ENCODE data around the gene ADAP2. TPM values are rescaled to one million over a fixed set of nuclear protein-coding genes. Genes with fewer than 3 reads are reported as not detected.
"Not testable (repeated sequence)": the region's sequence is repeated elsewhere in the genome, so short reads cannot be mapped to it uniquely, and the experiment has no call there.

ADAP2 gene
- total RNA-seq, 4 donors from 2014 or later, result 1.2 to 4.7 (median 4.3) TPM

GRCh38 chr17:30975042-30975820 is 53.5 kb downstream of the ADAP2 start:
- no peak for DNase-seq
- no peak overlapping the region for H3K4me3 ChIP-seq
- in situ Hi-C loops (cut with MboI; ENCODE audit: low sequenced_read_pairs in 4 of 4) (no loop called here), intact Hi-C loops (cut with DNase I; ENCODE audit: low total_unique reads) (no loop called here)
- H3K4me1 ChIP-seq, result no peaks in the 10 kb centered on the region
- ATAC-seq, result no peak
- H3K27ac ChIP-seq, result no peak overlapping the region
- H3K36me3 ChIP-seq, result no peaks in the 10 kb centered on the region
- TF ChIP-seq CTCF (IDR thresholded peaks at IDR 0.05 in 4 of 5, conservative IDR thresholded peaks at IDR 0.05 in 1 of 5), result no peak
- no peak for TF ChIP-seq POLR2A (IDR thresholded peaks at IDR 0.05)
- H3K9me3 ChIP-seq, result no peaks in the 10 kb centered on the region
- peaks cover 0 to 6% (median 0%) of the 10 kb centered on the region in 3 donors for H3K27me3 ChIP-seq

- H3K4me1 ChIP-seq; H3K36me3 ChIP-seq; DNase-seq; H3K27ac ChIP-seq; intact Hi-C loops (cut with DNase I; ENCODE audit: low total_unique reads); H3K27me3 ChIP-seq; H3K4me3 ChIP-seq; H3K9me3 ChIP-seq; in situ Hi-C loops (cut with MboI; ENCODE audit: low sequenced_read_pairs in 4 of 4); ATAC-seq: not testable (repeated sequence)
Observed at GRCh38 chr17:30979919-30980318, 58.2 kb downstream of the ADAP2 start.

- DNase-seq, result no peak
- no peak for TF ChIP-seq CTCF (IDR thresholded peaks at IDR 0.05 in 4 of 5, conservative IDR thresholded peaks at IDR 0.05 in 1 of 5)
- TF ChIP-seq POLR2A (IDR thresholded peaks at IDR 0.05), result no peak
- H3K4me1 ChIP-seq, result no peaks in the 10 kb centered on the region
- H3K9me3 ChIP-seq, result no peaks in the 10 kb centered on the region
- in situ Hi-C loops (cut with MboI; ENCODE audit: low sequenced_read_pairs in 4 of 4), result no loop called here
- H3K36me3 ChIP-seq, result no peaks in the 10 kb centered on the region
- intact Hi-C loops (cut with DNase I; ENCODE audit: low total_unique reads), result no loop called here
- H3K27ac ChIP-seq, result no peak overlapping the region
- H3K27me3 ChIP-seq, result no peaks in the 10 kb centered on the region
- no peak for ATAC-seq
- no peak overlapping the region for H3K4me3 ChIP-seq
Observed at GRCh38 chr17:30981531-30982519, 60.1 kb downstream of the ADAP2 start.

GRCh38 chr17:30982855-30983254 is 61.1 kb downstream of the ADAP2 start:
- no peaks in the 10 kb centered on the region for H3K36me3 ChIP-seq
- no peak for TF ChIP-seq POLR2A (IDR thresholded peaks at IDR 0.05)
- no peak for ATAC-seq
- intact Hi-C loops (cut with DNase I; ENCODE audit: low total_unique reads), result no loop called here
- no peak for DNase-seq
- H3K27me3 ChIP-seq, result no peaks in the 10 kb centered on the region
- no peaks in the 10 kb centered on the region for H3K4me1 ChIP-seq
- H3K4me3 ChIP-seq, result no peak overlapping the region
- in situ Hi-C loops (cut with MboI; ENCODE audit: low sequenced_read_pairs in 4 of 4), result no loop called here
- no peak overlapping the region for H3K27ac ChIP-seq
- no peaks in the 10 kb centered on the region for H3K9me3 ChIP-seq

GRCh38 chr17:30990458-30990857 is 68.7 kb downstream of the ADAP2 start:
- H3K4me3 ChIP-seq, result no peak overlapping the region
- in situ Hi-C loops (cut with MboI; ENCODE audit: low sequenced_read_pairs in 4 of 4) (no loop called here), intact Hi-C loops (cut with DNase I; ENCODE audit: low total_unique reads) (no loop called here)
- ATAC-seq (no peak), DNase-seq (no peak)
- H3K27me3 ChIP-seq, result no peaks in the 10 kb centered on the region
- H3K27ac ChIP-seq, result no peak overlapping the region
- H3K9me3 ChIP-seq, result no peaks in the 10 kb centered on the region
- TF ChIP-seq POLR2A (IDR thresholded peaks at IDR 0.05), result no peak
- TF ChIP-seq CTCF (IDR thresholded peaks at IDR 0.05 in 4 of 5, conservative IDR thresholded peaks at IDR 0.05 in 1 of 5), result no peak
- H3K4me1 ChIP-seq, result no peaks in the 10 kb centered on the region
- H3K36me3 ChIP-seq, result no peaks in the 10 kb centered on the region
